Amniotic stem cell (primary cell): Measurements from ENCODE around the gene UACA.
"Not testable (repeated sequence)": the region's sequence is repeated elsewhere in the genome, so short reads cannot be mapped to it uniquely, and the experiment has no call there.

Experiments used
- DNase-seq: peaks from one replicate; lab custom pipeline; 2025; lab: John Stamatoyannopoulos, UW

UACA gene

GRCh38 chr15:70763120-70763949 lies at the start of gene UACA:
TSS of gene UACA (minus strand) at chr15:70763558. CDS start at chr15:70763407, 151 bp downstream.
- peak; percentile 95 for DNase-seq

- no peak for DNase-seq
Measured at GRCh38 chr15:70812827-70813364, 49.5 kb upstream of the UACA start.

- DNase-seq = no peak
Measured at GRCh38 chr15:70810916-70811578, 47.7 kb upstream of the UACA start.

- no peak for DNase-seq
Measured at GRCh38 chr15:70806992-70807712, 43.8 kb upstream of the UACA start.

- not testable (repeated sequence) for DNase-seq
Measured at GRCh38 chr15:70804388-70804787, 41.0 kb upstream of the UACA start.

GRCh38 chr15:70802629-70803028 lies 39.3 kb upstream of the UACA start:
- no peak for DNase-seq

GRCh38 chr15:70801109-70801508 lies 37.8 kb upstream of the UACA start:
- DNase-seq = no peak

- DNase-seq = peak; percentile 72
Measured at GRCh38 chr15:70799667-70800450, 36.5 kb upstream of the UACA start.

- DNase-seq = no peak
Measured at GRCh38 chr15:70797464-70797863, 34.1 kb upstream of the UACA start.

- no peak for DNase-seq
Measured at GRCh38 chr15:70796516-70797310, 33.4 kb upstream of the UACA start.

GRCh38 chr15:70795311-70795665 lies 31.9 kb upstream of the UACA start:
- peak; percentile 58 for DNase-seq

- DNase-seq = no peak
Measured at GRCh38 chr15:70794596-70795310, 31.4 kb upstream of the UACA start.

- DNase-seq = no peak
Measured at GRCh38 chr15:70793694-70794093, 30.3 kb upstream of the UACA start.

- DNase-seq = peak; percentile 68
Measured at GRCh38 chr15:70792171-70792573, 28.8 kb upstream of the UACA start.

GRCh38 chr15:70791259-70791658 lies 27.9 kb upstream of the UACA start:
- no peak for DNase-seq

GRCh38 chr15:70789213-70789612 lies 25.9 kb upstream of the UACA start:
- no peak for DNase-seq

- DNase-seq = no peak
Measured at GRCh38 chr15:70788114-70789049, 25.0 kb upstream of the UACA start.

- no peak for DNase-seq
Measured at GRCh38 chr15:70786996-70787395, 23.6 kb upstream of the UACA start.

- peak; percentile 63 for DNase-seq
Measured at GRCh38 chr15:70783610-70784022, 20.3 kb upstream of the UACA start.
